ENCODE measurements around the gene KDM1B. TPM values are rescaled to one million over a fixed set of nuclear protein-coding genes. Genes with fewer than 3 reads are reported as not detected.

KDM1B gene
- total RNA-seq, 1 experiment from 2014 or later, result 13.5 TPM

- no peaks in the 10 kb centered on the region for H3K9me3 Mint-ChIP-seq (ENCODE audit: low read depth, unreplicated experiment)
- no peak overlapping the region for H3K27ac Mint-ChIP-seq (ENCODE audit: unreplicated experiment)
- no peak overlapping the region for H3K4me3 Mint-ChIP-seq (ENCODE audit: low read depth, unreplicated experiment)
- no peak for TF ChIP-seq CTCF (IDR thresholded peaks at IDR 0.05; ENCODE audit: unreplicated experiment)
- H3K4me1 Mint-ChIP-seq (ENCODE audit: low read depth, unreplicated experiment), result no peaks in the 10 kb centered on the region
- BruUV-seq (replicated peaks), result no TSS peak
- no peaks in the 10 kb centered on the region for H3K27me3 Mint-ChIP-seq (ENCODE audit: unreplicated experiment)
- peaks cover 22% of the 10 kb centered on the region for H3K36me3 Mint-ChIP-seq (ENCODE audit: insufficient read depth, unreplicated experiment)
- DNase-seq, result no peak
- CTCF ChIA-PET, result no interaction called here
- intact Hi-C loops (cut with micrococcal nuclease; ENCODE audit: unreplicated experiment), result no loop called here
Observed at GRCh38 chr6:18243302-18243893, 88.2 kb downstream of the KDM1B start.

- no TSS peak for BruUV-seq (replicated peaks)
- H3K4me1 Mint-ChIP-seq (ENCODE audit: low read depth, unreplicated experiment), result peaks cover 5% of the 10 kb centered on the region
- H3K9me3 Mint-ChIP-seq (ENCODE audit: low read depth, unreplicated experiment), result no peaks in the 10 kb centered on the region
- no peak for DNase-seq
- TF ChIP-seq CTCF (IDR thresholded peaks at IDR 0.05; ENCODE audit: unreplicated experiment), result no peak
- H3K36me3 Mint-ChIP-seq (ENCODE audit: insufficient read depth, unreplicated experiment), result peaks cover 22% of the 10 kb centered on the region
- CTCF ChIA-PET, result no interaction called here
- no peak overlapping the region for H3K4me3 Mint-ChIP-seq (ENCODE audit: low read depth, unreplicated experiment)
- no peaks in the 10 kb centered on the region for H3K27me3 Mint-ChIP-seq (ENCODE audit: unreplicated experiment)
- no peak overlapping the region for H3K27ac Mint-ChIP-seq (ENCODE audit: unreplicated experiment)
- intact Hi-C loops (cut with micrococcal nuclease; ENCODE audit: unreplicated experiment), result no loop called here
Observed at GRCh38 chr6:18244251-18244650, 89.0 kb downstream of the KDM1B start.

- DNase-seq, result no peak
- peaks cover 29% of the 10 kb centered on the region for H3K36me3 Mint-ChIP-seq (ENCODE audit: insufficient read depth, unreplicated experiment)
- CTCF ChIA-PET, result no interaction called here
- no peaks in the 10 kb centered on the region for H3K27me3 Mint-ChIP-seq (ENCODE audit: unreplicated experiment)
- intact Hi-C loops (cut with micrococcal nuclease; ENCODE audit: unreplicated experiment), result no loop called here
- no peak for TF ChIP-seq CTCF (IDR thresholded peaks at IDR 0.05; ENCODE audit: unreplicated experiment)
- no peak overlapping the region for H3K4me3 Mint-ChIP-seq (ENCODE audit: low read depth, unreplicated experiment)
- H3K27ac Mint-ChIP-seq (ENCODE audit: unreplicated experiment), result no peak overlapping the region
- H3K4me1 Mint-ChIP-seq (ENCODE audit: low read depth, unreplicated experiment), result peaks cover 5% of the 10 kb centered on the region
- H3K9me3 Mint-ChIP-seq (ENCODE audit: low read depth, unreplicated experiment), result no peaks in the 10 kb centered on the region
- no TSS peak for BruUV-seq (replicated peaks)
Observed at GRCh38 chr6:18245079-18245478, 89.9 kb downstream of the KDM1B start.

- no peaks in the 10 kb centered on the region for H3K9me3 Mint-ChIP-seq (ENCODE audit: low read depth, unreplicated experiment)
- H3K36me3 Mint-ChIP-seq (ENCODE audit: insufficient read depth, unreplicated experiment), result peaks cover 31% of the 10 kb centered on the region
- no TSS peak for BruUV-seq (replicated peaks)
- no peak for DNase-seq
- no peak overlapping the region for H3K4me3 Mint-ChIP-seq (ENCODE audit: low read depth, unreplicated experiment)
- CTCF ChIA-PET, result no interaction called here
- no peak for TF ChIP-seq CTCF (IDR thresholded peaks at IDR 0.05; ENCODE audit: unreplicated experiment)
- H3K27ac Mint-ChIP-seq (ENCODE audit: unreplicated experiment), result no peak overlapping the region
- H3K4me1 Mint-ChIP-seq (ENCODE audit: low read depth, unreplicated experiment), result peaks cover 5% of the 10 kb centered on the region
- H3K27me3 Mint-ChIP-seq (ENCODE audit: unreplicated experiment), result no peaks in the 10 kb centered on the region
- intact Hi-C loops (cut with micrococcal nuclease; ENCODE audit: unreplicated experiment), result no loop called here
Observed at GRCh38 chr6:18245642-18246041, 90.4 kb downstream of the KDM1B start.

Measured in Calu3 (cell line).